Measurements from ENCODE around the gene MAP2K3. TPM values are rescaled to one million over a fixed set of nuclear protein-coding genes. Genes with fewer than 3 reads are reported as not detected.

MAP2K3 gene
- total RNA-seq: 21.8 and 24.7 TPM in 2 replicates

DNA sequence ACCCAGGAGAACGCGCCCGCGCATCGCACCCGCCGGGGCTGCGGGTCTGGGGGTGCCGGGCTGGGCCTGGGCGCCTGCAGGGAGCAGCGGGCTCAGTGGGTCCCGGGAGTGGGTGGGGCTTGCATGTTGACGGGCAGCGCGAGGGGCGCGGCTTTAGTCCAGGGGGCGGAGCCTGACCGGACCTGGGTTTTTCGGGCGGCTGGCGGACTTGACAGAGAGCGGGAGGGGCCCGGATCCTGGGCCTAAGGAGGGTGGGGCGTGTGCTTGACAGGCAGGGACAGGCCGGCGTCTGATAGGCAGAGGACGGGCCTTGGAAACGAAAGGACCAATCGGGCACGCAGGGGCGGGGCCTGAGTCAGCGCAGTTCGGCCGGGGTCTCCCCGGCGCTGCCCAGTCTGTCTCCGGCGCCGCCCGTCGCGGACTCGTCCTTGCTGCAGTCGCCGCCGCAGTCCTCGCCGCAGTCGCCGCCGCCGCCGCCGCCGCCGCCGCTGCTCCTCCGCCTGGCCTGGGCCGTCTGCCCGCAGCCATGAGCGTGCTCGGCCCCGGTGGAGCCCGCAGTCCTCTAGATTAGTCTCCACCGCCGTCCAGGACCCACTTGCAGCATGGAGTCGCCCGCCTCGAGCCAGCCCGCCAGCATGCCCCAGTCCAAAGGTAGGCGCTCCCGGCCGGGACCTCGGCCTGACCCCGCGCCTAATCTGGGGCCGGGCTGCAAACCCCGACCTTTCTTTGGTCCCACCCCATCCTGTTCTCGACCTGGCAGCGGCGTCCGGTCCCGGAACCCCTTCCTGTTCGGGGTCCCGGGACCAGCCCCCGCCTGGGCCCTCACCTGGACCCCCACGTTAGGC is at the start of gene MAP2K3:
TSS of gene MAP2K3 (plus strand) at position 393 of the 845 bp plus-strand sequence. CDS start at position 603, 210 bp downstream.
- H3K4me3 ChIP-seq (ENCODE audit: low read depth, low read length): peak within 1 kb of the TSS; percentile 98
- DNase-seq (ENCODE audit: low read depth): peak; percentile 76
- TF ChIP-seq, protein P1, sequence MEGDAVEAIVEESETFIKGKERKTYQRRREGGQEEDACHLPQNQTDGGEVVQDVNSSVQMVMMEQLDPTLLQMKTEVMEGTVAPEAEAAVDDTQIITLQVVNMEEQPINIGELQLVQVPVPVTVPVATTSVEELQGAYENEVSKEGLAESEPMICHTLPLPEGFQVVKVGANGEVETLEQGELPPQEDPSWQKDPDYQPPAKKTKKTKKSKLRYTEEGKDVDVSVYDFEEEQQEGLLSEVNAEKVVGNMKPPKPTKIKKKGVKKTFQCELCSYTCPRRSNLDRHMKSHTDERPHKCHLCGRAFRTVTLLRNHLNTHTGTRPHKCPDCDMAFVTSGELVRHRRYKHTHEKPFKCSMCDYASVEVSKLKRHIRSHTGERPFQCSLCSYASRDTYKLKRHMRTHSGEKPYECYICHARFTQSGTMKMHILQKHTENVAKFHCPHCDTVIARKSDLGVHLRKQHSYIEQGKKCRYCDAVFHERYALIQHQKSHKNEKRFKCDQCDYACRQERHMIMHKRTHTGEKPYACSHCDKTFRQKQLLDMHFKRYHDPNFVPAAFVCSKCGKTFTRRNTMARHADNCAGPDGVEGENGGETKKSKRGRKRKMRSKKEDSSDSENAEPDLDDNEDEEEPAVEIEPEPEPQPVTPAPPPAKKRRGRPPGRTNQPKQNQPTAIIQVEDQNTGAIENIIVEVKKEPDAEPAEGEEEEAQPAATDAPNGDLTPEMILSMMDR (conservative IDR thresholded peaks at IDR 0.05; ENCODE audit: low read depth, low read length): no peak

DNA sequence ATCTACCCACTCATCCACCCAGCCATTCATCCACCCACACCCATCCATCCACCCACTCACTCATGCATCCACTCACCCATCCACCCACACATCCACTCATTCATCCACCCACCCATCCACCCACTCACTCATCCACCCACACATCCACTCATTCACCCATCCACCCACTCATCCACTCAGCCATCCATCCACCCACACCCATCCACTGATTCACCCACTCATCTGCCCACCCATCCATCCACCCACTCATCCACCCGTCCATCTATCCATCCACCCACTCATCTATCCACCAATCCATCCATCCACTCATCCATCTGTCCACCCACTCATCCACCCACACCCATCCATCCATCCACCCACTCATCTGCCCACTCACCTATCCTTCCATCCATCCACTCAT is 48.6 kb upstream of the MAP2K3 start:
- no peak for DNase-seq (ENCODE audit: low read depth)
- TF ChIP-seq, protein P1 (conservative IDR thresholded peaks at IDR 0.05; ENCODE audit: low read depth, low read length): no peak
- H3K4me3 ChIP-seq (ENCODE audit: low read depth, low read length): no peak overlapping the region

DNA sequence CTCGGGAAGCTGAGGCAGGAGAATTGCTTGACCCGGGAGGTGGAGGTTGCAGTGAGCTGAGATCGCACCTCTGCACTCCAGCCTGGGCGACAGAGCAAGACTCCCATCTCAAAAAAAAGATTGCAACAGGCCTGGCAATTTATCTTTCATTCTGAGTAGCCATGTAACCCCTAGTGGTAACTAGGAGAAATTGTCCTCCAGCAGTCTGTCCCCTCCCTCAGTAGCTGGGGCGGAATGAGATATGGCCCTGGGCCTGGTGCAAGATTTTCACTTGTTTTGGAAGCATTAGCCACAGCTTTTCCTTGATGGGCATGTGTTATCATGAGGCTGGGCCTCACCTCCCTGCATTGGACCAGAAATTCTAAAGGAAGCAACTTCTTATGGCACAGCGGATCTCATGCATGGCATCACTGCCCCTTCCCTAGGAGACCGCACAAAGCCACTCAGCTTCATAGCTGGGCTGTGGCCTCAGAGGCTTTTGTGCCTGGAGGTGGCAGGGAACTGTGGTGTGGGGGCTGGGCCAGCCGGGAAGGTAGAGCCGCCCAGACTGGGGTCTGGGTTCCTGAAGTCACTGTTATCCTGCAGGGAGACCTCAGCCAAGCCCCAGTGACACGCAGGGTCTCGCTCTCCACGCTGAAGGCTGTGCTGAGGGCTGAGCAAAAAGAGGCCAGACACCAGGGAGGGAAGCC is 44.7 kb upstream of the MAP2K3 start:
- no peak overlapping the region for H3K4me3 ChIP-seq (ENCODE audit: low read depth, low read length)
- TF ChIP-seq, protein P1 (conservative IDR thresholded peaks at IDR 0.05; ENCODE audit: low read depth, low read length): peak; percentile 53
- no peak for DNase-seq (ENCODE audit: low read depth)

DNA sequence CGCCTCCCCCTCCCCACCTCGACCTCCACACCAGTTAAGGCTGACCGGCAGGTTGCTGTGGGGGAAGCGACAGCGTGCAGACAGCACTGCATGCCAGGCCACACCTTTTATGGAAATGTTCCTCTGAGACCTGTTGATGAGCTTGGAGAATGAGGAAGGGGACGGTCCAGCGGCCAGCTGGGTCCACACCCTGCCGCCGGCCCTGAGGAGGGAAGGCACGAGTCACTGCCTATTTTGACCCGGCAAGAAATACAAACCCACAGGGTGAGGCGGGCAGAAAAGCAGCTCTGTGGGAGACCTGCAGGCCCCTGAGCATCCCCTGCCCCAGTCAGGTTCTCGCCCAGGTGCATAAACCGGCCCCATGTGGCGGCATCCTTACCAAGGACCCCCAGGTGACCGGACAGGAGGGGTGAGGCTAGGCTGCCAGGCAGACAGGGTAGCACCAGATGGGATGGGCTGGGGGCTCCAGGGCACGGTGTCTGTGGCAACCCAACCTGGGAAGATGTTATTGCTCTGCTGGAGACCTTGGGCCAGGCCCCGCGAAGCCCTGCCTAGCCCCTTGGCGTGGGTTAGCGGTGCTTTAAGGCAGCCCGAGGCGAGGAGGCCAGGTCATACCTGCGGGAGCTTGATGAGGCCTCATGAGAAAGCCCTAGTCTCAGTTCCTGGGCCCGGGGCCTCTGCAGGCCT is 44.0 kb upstream of the MAP2K3 start:
- H3K4me3 ChIP-seq (ENCODE audit: low read depth, low read length): no peak overlapping the region
- no peak for DNase-seq (ENCODE audit: low read depth)
- TF ChIP-seq, protein P1 (conservative IDR thresholded peaks at IDR 0.05; ENCODE audit: low read depth, low read length): no peak

DNA sequence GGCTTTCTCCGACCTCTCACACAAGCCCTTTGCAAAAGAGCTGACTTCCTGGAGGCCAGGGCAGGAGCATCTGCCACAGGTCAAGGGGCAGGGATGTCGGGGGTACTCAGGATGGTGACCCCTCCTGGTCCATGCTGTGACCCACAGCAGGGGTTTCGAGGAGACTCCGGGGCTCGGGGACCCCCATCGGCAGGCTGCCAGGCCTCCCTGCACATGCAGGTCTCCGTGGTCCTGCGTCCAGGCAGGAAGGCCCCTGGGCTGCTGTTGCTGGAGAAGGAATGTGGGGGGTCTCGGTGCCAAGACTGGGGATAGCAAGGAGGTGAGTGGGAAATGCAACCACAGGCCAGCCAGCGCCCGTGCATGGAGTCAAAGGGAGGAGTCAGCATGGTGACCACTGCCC is 42.9 kb upstream of the MAP2K3 start:
- TF ChIP-seq, protein P1 (conservative IDR thresholded peaks at IDR 0.05; ENCODE audit: low read depth, low read length): no peak
- DNase-seq (ENCODE audit: low read depth): no peak
- no peak overlapping the region for H3K4me3 ChIP-seq (ENCODE audit: low read depth, low read length)

DNA sequence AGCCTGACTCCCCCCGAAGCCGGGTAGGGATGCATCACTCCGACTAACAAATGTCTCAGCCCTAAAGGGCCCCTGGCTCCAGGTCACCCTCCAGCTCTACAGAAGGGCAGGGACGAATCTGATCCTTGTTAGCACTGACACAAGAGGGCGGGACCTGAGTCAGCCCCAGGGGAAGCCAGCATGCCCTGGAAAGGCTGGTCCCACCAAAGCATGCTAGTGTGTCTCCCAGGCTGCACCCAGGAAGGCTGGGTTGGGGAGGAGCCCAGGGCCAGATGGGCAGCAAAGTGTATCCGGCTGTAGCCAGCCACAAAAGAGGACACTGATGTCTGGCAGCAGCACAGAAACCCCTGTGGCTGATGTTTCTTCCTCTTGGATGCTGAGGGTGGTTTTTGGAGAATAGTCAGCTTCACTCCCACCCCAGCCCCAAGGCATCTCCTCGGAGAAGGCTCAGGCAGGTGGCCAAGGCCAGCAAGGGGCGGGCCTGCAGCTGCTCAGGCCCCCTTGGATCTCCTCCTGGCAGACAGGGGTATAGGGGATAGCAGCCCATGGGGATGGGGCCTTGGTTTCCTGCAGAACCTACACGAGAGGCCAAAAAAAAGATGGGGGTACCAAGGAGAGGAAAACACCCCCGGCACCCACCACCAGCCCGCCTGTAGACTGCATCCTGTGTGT is 42.3 kb upstream of the MAP2K3 start:
- no peak overlapping the region for H3K4me3 ChIP-seq (ENCODE audit: low read depth, low read length)
- TF ChIP-seq, protein P1 (conservative IDR thresholded peaks at IDR 0.05; ENCODE audit: low read depth, low read length): no peak
- DNase-seq (ENCODE audit: low read depth): no peak
